Gastroesophageal sphincter (tissue), 3 donors: ENCODE data around the gene SRCIN1.

Experiments
- CTCF ChIP-seq, 4 experiments: fragments of 200-600 bp in 2 of 4; fragments of 450-650 bp in 2 of 4; sonication (generic) in 1 of 4; IDR thresholded peaks; one replicate each; pipeline ENCODE4 v1.5.1; 2017 to 2019; ENCODE audit warnings: antibody characterized with exemption in 4 of 4, mild to moderate bottlenecking in 2 of 4, moderate library complexity in 2 of 4
- EP300 ChIP-seq: sonication (generic); formaldehyde crosslinking; IDR thresholded peaks from one replicate; pipeline ENCODE4 v1.6.1; 2017; ENCODE audit warnings: antibody characterized with exemption, mild to moderate bottlenecking
- POLR2A ChIP-seq, 2 donors: fragments of 450-650 bp; IDR thresholded peaks; one replicate each; pipeline ENCODE4 v1.6.1; 2017; ENCODE audit warnings: antibody characterized with exemption in 2 of 2, mild to moderate bottlenecking in 2 of 2, moderate library complexity in 1 of 2
- POLR2AphosphoS5 ChIP-seq: sonication (generic); formaldehyde crosslinking; IDR thresholded peaks from one replicate; pipeline ENCODE4 v1.6.1; 2017; ENCODE audit warnings: antibody characterized with exemption

- TF ChIP-seq POLR2A (IDR thresholded peaks at IDR 0.05) (no peak), CTCF (IDR thresholded peaks at IDR 0.05) (no peak), EP300 (no peak), POLR2AphosphoS5 (no peak)
Observed at GRCh38 chr17:38562215-38562569, 43.6 kb downstream of the SRCIN1 start.
